Ishikawa (cell line): ENCODE results near the gene CHCHD3.

Experiments
- MAX ChIP-seq: IDR thresholded peaks from 2 replicates; pipeline ENCODE4 v1.6.1; 2012
- REST ChIP-seq: IDR thresholded peaks from 2 replicates; pipeline ENCODE4 v1.6.1; 2012; ENCODE audit warnings: low read depth, mild to moderate bottlenecking
- TEAD4 ChIP-seq: IDR thresholded peaks from 2 replicates; pipeline ENCODE4 v1.6.1; 2012
- ZBTB7A ChIP-seq: IDR thresholded peaks from 2 replicates; pipeline ENCODE4 v1.6.1; 2012; ENCODE audit warnings: low read depth

GRCh38 chr7:133047321-133047720, 34.6 kb downstream of the CHCHD3 start:
- TF ChIP-seq MAX (no peak), ZBTB7A (no peak), REST (no peak), TEAD4 (no peak)
